Sigmoid colon (tissue), 7 donors: Measurements from ENCODE around the gene KLHL29. TPM values are rescaled to one million over a fixed set of nuclear protein-coding genes. Genes with fewer than 3 reads are reported as not detected.

Experiments
- DNase-seq: peaks from one replicate; pipeline ENCODE4 v3.0.0-alpha.2; 2019
- H3K27ac ChIP-seq, 4 donors: fragments of 200-600 bp; sonication (generic); one replicate each; pipeline ENCODE4 v1.5.1; 2016 to 2019; ENCODE audit warnings: mild to moderate bottlenecking in 1 of 4
- H3K27me3 ChIP-seq, 3 donors: fragments of 200-600 bp; sonication (generic); one replicate each; pipeline ENCODE4 v1.5.1; 2019; ENCODE audit warnings: mild to moderate bottlenecking in 1 of 3
- H3K36me3 ChIP-seq, 4 donors: fragments of 200-600 bp; sonication (generic); one replicate each; pipeline ENCODE4 v1.5.1; 2016 to 2019
- H3K4me1 ChIP-seq, 4 donors: fragments of 200-600 bp; sonication (generic); one replicate each; pipeline ENCODE4 v1.5.1; 2017 to 2019
- H3K4me3 ChIP-seq, 4 donors: fragments of 200-600 bp; sonication (generic); one replicate each; pipeline ENCODE4 v1.5.1; 2017 to 2019; ENCODE audit warnings: mild to moderate bottlenecking in 2 of 4, moderate library complexity in 1 of 4
- H3K9me3 ChIP-seq, 4 donors: fragments of 200-600 bp in 3 of 4; sonication (generic) in 3 of 4; one replicate each; pipeline versions ENCODE4 v1.5.1 to v1.6.1; 2013 to 2019
- EP300 ChIP-seq, 4 donors: sonication (generic); formaldehyde crosslinking; IDR thresholded peaks; one replicate each; pipeline ENCODE4 v1.6.1; 2017; ENCODE audit warnings: antibody characterized with exemption in 4 of 4
- POLR2A ChIP-seq, 2 donors: fragments of 450-650 bp; IDR thresholded peaks; one replicate each; pipeline ENCODE4 v1.6.1; 2016; ENCODE audit warnings: antibody characterized with exemption in 2 of 2, mild to moderate bottlenecking in 2 of 2, moderate library complexity in 2 of 2
- POLR2AphosphoS5 ChIP-seq, 4 donors: sonication (generic); formaldehyde crosslinking; IDR thresholded peaks; one replicate each; pipeline ENCODE4 v1.6.1; 2017; ENCODE audit warnings: antibody characterized with exemption in 4 of 4
- WGBS, 2 donors: extraction: QIAGEN DNeasy Blood & Tissue Kit; methylation state at CpG; one replicate each; pipeline ENCODE4 v1.1.7; 2013; 5-methylcytosine and 5-hydroxymethylcytosine counted together
- intact Hi-C: fragments of 100-400 bp; cut with DNase I; formaldehyde crosslinking; loops from one replicate; pipeline ENCODE4 v1.15.1; 2023
- polyA plus RNA-seq, 3 donors: library from polyadenylated mRNA; stranded (reverse); fragments of 200-250 nt; gene quantifications; one replicate each; pipeline ENCODE4 v1.2.3, GENCODE V29; 2013
- total RNA-seq, 4 donors: library from RNA; depleted of rRNA; stranded (reverse); fragments of >200 nt; gene quantifications; one replicate each; pipeline ENCODE4 v1.1.0, GENCODE V29; 2016
- TF ChIP-seq, protein P1 (sequence below), 4 experiments: fragments of 450-650 bp in 3 of 4; fragments of 200-600 bp in 1 of 4; IDR thresholded peaks; one replicate each; pipeline ENCODE4 v1.5.1; 2016 to 2019; ENCODE audit warnings: antibody characterized with exemption in 4 of 4, mild to moderate bottlenecking in 3 of 4, moderate library complexity in 2 of 4
- donor health status: healthy with polysubstance abuse.
- donor health status: Bipolar disorder and iron deficiency.
- donor health status: healthy.

KLHL29 gene
- total and polyA plus RNA-seq, 7 donors, result 0.46 to 25.5 (median 6.3) TPM

DNA sequence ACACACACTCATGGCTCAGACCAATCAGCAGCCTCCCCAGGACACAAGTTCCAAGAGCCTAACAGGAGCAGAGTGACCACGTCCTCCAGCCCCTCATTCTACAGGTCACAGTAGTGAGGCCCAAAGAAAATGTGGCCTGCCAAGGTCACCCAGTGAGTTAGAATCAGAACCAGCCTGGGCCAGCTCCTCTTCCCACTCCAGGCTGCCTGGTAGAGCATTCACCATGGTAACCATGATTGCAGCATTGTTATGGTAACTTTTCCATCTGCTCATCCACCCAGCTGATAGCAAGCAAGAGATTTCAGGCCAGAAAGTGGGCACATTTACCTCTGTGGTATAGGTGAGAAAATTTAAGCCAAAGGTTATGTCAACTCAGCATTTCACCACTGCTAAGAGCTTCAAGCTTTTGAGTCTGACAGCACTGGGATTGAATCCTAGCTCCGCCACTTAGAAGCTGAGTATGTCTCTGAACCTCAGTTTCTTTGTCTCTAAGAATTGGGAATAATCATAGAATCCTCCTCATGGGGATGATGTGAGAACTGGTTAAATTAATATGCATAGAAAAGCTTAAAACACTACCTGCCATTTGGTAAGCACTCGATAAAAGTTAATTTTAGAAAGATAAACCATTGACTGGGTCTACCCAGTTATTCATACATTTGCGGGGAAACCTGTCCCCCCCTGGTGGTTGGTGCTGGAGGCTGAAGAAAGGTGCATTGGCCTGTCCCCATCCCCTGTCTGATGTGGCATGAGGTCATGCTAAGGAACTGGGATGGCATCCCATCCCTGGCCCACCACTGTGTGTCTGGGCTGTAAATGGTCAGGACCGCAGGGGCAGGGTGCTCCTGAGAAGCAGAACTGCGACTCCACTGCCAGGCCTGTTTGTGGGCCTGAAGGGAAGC, 181.5 kb downstream of the KLHL29 start:
- intact Hi-C loops, result loop anchor here (5.0 kb wide), 1 partner anchor 36 kb away; no protein-coding TSS in a partner anchor
- TF ChIP-seq POLR2AphosphoS5 (IDR thresholded peaks at IDR 0.05) (no peak), POLR2A (IDR thresholded peaks at IDR 0.05) (no peak), EP300 (IDR thresholded peaks at IDR 0.05) (no peak)
- TF ChIP-seq, protein P1, sequence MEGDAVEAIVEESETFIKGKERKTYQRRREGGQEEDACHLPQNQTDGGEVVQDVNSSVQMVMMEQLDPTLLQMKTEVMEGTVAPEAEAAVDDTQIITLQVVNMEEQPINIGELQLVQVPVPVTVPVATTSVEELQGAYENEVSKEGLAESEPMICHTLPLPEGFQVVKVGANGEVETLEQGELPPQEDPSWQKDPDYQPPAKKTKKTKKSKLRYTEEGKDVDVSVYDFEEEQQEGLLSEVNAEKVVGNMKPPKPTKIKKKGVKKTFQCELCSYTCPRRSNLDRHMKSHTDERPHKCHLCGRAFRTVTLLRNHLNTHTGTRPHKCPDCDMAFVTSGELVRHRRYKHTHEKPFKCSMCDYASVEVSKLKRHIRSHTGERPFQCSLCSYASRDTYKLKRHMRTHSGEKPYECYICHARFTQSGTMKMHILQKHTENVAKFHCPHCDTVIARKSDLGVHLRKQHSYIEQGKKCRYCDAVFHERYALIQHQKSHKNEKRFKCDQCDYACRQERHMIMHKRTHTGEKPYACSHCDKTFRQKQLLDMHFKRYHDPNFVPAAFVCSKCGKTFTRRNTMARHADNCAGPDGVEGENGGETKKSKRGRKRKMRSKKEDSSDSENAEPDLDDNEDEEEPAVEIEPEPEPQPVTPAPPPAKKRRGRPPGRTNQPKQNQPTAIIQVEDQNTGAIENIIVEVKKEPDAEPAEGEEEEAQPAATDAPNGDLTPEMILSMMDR (IDR thresholded peaks at IDR 0.05), result peak in 2 of 4 experiments; percentile 35 to 45
- peak overlapping the region; percentile 73 to 85 (median 76) for H3K27ac ChIP-seq
- H3K4me1 ChIP-seq, result peaks cover 0 to 92% (median 78%) of the 10 kb centered on the region in 4 donors
- WGBS, 2 donors, result 84 to 88% methylated on average over 6 of the region's 6 CpGs
- H3K27me3 ChIP-seq, result no peaks in the 10 kb centered on the region
- no peaks in the 10 kb centered on the region for H3K9me3 ChIP-seq
- H3K4me3 ChIP-seq, result no peak overlapping the region
- H3K36me3 ChIP-seq, result peaks cover 0 to 9% (median 0%) of the 10 kb centered on the region in 4 donors
- no peak for DNase-seq

DNA sequence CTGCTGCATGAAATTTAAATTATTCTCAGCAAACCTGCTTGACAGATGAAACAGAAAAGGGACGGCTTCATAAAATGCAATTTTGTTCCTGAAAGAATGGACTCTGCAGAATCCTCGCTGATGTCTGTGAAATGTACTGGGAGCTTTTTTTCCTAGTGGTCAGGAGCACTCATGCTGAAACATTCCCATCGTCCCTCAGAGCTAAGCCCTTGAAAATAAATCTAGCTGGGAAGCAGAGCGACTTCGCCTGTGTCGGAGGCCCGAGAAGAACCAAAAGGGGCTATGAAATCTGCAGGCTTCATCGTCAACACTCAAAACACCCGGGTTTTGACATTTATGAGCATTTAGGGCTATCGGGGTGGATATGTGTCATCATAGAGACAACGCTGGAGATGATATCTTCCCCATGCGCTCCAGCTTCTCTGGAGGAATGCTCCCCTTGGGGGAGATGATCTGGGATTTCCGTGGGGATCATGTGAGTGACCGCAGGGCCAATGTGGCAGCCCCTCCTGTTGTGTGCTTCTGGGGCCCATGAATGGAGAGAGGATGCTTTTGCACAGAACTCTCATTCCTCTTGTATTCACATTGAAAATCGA, 182.3 kb downstream of the KLHL29 start:
- Histone ChIP-seq H3K9me3 (no peaks in the 10 kb centered on the region), H3K4me1 (peaks cover 0 to 91% (median 74%) of the 10 kb centered on the region in 4 donors), H3K27ac (peak overlapping the region; percentile 73 to 85 (median 76)), H3K27me3 (no peaks in the 10 kb centered on the region), H3K36me3 (peaks cover 0 to 6% (median 0%) of the 10 kb centered on the region in 4 donors), H3K4me3 (no peak overlapping the region)
- intact Hi-C loops, result loop anchor here (5.0 kb wide), 1 partner anchor 35 kb away; no protein-coding TSS in a partner anchor
- no peak for TF ChIP-seq POLR2A (IDR thresholded peaks at IDR 0.05)
- 88 to 94% methylated on average over 15 of the region's 15 CpGs for WGBS, 2 donors
- no peak for DNase-seq

DNA sequence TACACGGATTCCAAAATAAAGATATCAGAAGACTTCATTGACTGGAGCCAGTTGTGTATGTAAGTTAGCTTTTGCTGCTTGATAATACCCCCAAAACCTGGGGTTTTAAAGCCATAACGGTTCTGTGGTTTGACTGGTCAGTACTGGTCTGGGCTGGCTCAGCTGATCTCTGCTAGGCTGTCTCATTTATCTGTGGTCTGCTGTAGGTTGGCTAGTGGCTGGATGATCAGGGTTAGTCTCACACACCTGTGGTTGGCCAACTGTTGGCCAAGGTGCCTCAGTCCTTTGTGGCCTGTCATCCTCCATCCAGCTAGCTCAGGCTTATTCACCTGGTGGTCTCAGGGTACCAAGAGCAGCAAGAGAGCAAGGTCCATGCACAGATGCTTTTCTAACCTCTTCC, 183.2 kb downstream of the KLHL29 start:
- H3K4me1 ChIP-seq, result peaks cover 0 to 82% (median 68%) of the 10 kb centered on the region in 4 donors
- TF ChIP-seq POLR2AphosphoS5 (IDR thresholded peaks at IDR 0.05) (no peak), EP300 (IDR thresholded peaks at IDR 0.05) (no peak)
- H3K9me3 ChIP-seq, result no peaks in the 10 kb centered on the region
- H3K36me3 ChIP-seq, result no peaks in the 10 kb centered on the region
- WGBS, 2 donors, result 78 to 83% methylated on average over 2 of the region's 2 CpGs
- no peak for DNase-seq
- intact Hi-C loops, result loop anchor here (5.0 kb wide), 1 partner anchor 34 kb away; no protein-coding TSS in a partner anchor
- no peaks in the 10 kb centered on the region for H3K27me3 ChIP-seq
- no peak overlapping the region for H3K4me3 ChIP-seq
- peak overlapping the region; percentile 56 to 85 (median 76) for H3K27ac ChIP-seq

DNA sequence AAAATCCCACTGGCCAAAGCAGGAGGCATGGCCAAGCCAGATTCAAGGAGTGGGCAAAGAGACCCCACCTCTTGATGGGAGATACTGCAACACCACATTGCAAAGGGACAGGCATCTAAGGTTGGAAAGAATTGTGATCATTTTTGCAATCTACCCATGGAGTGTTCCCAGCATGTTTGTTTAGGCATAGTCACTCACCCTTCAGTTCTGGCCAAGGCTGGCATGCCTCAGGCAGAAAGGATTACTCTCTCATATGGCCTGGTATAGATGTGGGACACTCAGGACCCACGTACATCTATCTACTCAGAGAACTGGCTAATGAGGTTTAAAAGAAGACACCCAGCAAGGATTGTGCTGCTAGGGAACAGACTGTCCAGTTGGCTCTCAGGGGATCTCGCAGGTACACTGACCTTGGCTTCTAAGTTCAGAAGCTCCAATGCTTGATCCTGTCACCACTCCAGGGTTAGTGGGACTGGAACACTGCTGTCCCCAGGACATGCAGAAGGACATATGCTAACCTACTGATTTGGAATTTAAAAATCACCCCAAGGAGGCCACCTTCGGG, 183.7 kb downstream of the KLHL29 start:
- H3K4me1 ChIP-seq, result peaks cover 0 to 77% (median 63%) of the 10 kb centered on the region in 4 donors

DNA sequence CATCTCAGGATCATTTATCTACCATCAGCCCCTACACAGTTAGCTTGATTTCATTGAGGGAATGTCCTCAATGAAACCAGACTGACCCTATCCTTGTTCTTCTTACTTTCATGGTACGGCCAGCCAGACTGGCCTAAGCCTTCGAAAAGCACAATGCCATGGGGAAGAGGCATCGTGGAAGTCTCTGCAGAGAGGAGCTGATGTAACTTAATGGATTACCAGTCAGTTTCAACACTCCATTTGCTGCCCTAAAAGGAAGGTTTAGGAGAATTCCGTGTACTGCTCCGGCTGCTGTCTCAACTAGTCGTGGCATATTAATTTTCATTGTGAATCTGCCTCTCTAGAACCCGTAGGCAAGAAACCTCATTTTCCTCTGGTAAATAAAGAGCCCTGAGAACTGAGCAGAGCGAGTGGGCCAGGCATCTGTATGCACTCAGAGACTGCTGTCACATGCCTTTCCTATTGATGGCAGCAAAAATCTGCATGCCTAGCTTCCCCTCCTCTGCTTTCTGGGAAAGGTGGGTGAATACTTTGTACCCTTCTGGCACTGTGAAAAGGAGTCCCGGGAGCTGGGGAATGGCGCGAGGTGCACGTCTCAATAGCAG, 184.9 kb downstream of the KLHL29 start:
- DNase-seq, result no peak
- Histone ChIP-seq H3K4me1 (peaks cover 0 to 69% (median 54%) of the 10 kb centered on the region in 4 donors), H3K27ac (peak overlapping the region; percentile 56 to 85 (median 76)), H3K4me3 (no peak overlapping the region), H3K27me3 (no peaks in the 10 kb centered on the region), H3K36me3 (no peaks in the 10 kb centered on the region), H3K9me3 (no peaks in the 10 kb centered on the region)
- intact Hi-C loops, result loop anchor here (5.0 kb wide), 1 partner anchor 32 kb away; no protein-coding TSS in a partner anchor
- no peak for TF ChIP-seq POLR2A (IDR thresholded peaks at IDR 0.05)
- 85 to 91% methylated on average over 12 of the region's 12 CpGs for WGBS, 2 donors

More for the DNA sequence above, 183.7 kb downstream of the KLHL29 start:
- intact Hi-C loops, result loop anchor here (5.0 kb wide), 1 partner anchor 34 kb away; no protein-coding TSS in a partner anchor
- no peak overlapping the region for H3K4me3 ChIP-seq
- no peaks in the 10 kb centered on the region for H3K36me3 ChIP-seq
- no peak for DNase-seq
- H3K9me3 ChIP-seq, result no peaks in the 10 kb centered on the region
- TF ChIP-seq POLR2A (IDR thresholded peaks at IDR 0.05) (no peak), POLR2AphosphoS5 (IDR thresholded peaks at IDR 0.05) (no peak), EP300 (IDR thresholded peaks at IDR 0.05) (no peak)
- peak overlapping the region; percentile 56 to 85 (median 76) for H3K27ac ChIP-seq
- 90% methylated on average over 3 of the region's 3 CpGs for WGBS, 2 donors
- H3K27me3 ChIP-seq, result no peaks in the 10 kb centered on the region

DNA sequence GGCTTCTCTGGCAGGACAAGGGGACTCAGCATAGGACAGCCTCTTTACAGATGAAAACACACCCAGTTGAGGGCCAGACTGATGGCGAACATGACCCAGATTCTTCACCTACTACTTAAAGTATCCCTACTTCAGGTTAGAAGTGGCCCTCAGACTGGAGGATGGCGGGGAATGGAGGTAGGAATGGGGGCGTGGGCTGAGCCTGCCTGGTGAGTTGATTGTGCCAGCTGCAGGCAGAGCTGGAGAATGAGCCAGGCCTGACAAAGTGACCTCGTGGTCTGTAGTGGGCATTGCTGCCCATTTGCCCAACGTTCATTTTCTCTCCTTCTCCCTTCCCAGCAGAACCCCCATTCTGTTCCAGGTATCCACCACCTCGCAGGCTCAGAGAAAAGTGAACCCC, 186.1 kb downstream of the KLHL29 start:
- intact Hi-C loops, result no loop called here
- peaks cover 0 to 64% (median 49%) of the 10 kb centered on the region in 4 donors for H3K4me1 ChIP-seq
- no peaks in the 10 kb centered on the region for H3K27me3 ChIP-seq
- peak overlapping the region; percentile 1 to 85 (median 76) for H3K27ac ChIP-seq
- no peak overlapping the region for H3K4me3 ChIP-seq
- DNase-seq, result no peak
- H3K9me3 ChIP-seq, result no peaks in the 10 kb centered on the region
- TF ChIP-seq POLR2A (IDR thresholded peaks at IDR 0.05), result no peak
- no peak for TF ChIP-seq EP300 (IDR thresholded peaks at IDR 0.05)
- TF ChIP-seq, protein P1 (IDR thresholded peaks at IDR 0.05), result no peak
- 88 to 90% methylated on average over 6 of the region's 6 CpGs for whole genome bisulfite sequencing, 2 donors
- H3K36me3 ChIP-seq, result no peaks in the 10 kb centered on the region
